ENCODE measurements around the gene HRK.

GRCh38 chr12:116924558-116925453 lies 43.6 kb upstream of the HRK start:
- TF ChIP-seq CTCF (IDR thresholded peaks at IDR 0.05) (no peak), POLR2AphosphoS5 (IDR thresholded peaks at IDR 0.05) (no peak), POLR2A (IDR thresholded peaks at IDR 0.05; ENCODE audit: low read depth) (no peak)
